ENCODE measurements around the gene SLC9A8.

SLC9A8 gene

DNA sequence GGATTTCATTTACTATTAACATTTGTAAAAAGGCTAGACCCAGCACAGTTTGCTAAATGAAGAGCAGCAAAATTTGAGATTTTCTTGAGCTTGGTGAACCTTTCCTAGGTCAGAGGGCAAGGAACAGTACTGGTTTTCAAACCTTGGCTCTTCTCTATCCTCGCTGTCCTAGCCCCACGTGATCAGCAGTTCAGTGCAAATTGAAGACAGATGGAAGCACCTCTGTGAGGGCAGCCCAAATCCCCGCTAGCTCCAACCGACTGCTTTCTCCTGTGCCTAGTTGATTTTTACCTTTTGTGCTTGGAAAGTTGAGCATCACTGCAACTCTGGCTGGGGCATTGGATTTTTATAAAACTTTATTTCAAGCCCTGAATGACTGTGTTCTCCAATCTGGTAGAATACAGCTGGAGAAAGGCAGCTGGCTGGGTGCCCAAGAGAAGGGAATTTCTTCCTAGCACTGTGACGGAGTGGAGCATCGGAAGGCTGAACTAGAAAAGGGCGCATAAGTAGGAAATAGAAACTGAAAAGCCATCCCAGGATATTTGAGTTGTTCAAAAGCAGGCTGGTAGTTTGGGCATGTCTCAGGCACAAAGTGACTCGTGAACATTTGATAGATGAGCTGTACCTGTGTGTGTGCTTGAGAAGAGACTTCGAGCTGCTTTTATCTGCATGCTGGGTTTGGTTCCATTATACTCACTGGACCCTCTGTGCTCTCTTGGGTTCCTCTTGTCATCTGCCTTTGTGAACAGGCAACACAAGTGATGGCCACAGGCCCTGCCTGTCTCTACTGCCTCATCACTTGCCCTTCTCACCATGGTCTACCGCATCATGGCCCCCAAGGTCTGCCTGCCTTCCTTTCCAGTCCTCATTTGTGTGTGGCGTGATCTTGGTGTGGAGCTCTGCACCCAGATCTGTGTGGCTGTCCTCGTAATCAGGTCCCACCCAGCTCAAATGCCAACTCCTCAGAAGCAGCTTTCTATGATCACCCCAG, 125.8 kb downstream of the SLC9A8 start:
- no peak overlapping the region for H3K4me3 ChIP-seq (replicated peaks in 1 of 2; ENCODE audit: low read depth in 2 of 2, low read length in 2 of 2)
- DNase-seq (ENCODE audit: low read depth in 2 of 2), result peak; percentile 72 to 85
- TF ChIP-seq, protein P1, sequence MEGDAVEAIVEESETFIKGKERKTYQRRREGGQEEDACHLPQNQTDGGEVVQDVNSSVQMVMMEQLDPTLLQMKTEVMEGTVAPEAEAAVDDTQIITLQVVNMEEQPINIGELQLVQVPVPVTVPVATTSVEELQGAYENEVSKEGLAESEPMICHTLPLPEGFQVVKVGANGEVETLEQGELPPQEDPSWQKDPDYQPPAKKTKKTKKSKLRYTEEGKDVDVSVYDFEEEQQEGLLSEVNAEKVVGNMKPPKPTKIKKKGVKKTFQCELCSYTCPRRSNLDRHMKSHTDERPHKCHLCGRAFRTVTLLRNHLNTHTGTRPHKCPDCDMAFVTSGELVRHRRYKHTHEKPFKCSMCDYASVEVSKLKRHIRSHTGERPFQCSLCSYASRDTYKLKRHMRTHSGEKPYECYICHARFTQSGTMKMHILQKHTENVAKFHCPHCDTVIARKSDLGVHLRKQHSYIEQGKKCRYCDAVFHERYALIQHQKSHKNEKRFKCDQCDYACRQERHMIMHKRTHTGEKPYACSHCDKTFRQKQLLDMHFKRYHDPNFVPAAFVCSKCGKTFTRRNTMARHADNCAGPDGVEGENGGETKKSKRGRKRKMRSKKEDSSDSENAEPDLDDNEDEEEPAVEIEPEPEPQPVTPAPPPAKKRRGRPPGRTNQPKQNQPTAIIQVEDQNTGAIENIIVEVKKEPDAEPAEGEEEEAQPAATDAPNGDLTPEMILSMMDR (IDR thresholded peaks at IDR 0.05; ENCODE audit: low read depth, low read length), result no peak

DNA sequence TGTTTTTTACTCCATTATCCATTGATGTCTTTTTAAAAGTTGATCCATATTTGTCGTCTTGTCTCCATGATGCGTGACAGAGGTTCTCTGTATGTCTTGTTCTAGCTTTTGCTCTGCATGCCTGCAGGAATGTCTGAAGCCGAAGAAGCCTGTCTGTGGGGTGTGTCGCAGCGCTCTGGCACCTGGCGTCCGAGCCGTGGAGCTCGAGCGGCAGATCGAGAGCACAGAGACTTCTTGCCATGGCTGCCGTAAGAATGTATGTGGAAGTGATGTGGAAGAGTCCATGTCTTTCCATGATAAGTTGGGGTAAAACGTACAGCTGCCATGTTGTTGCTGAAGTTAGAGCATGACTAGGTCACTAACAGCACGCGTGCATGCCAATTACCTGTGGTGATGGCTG, 128.8 kb downstream of the SLC9A8 start:
- DNase-seq (ENCODE audit: low read depth in 2 of 2), result no peak
- TF ChIP-seq, protein P1 (IDR thresholded peaks at IDR 0.05; ENCODE audit: low read depth, low read length), result no peak
- no peak overlapping the region for H3K4me3 ChIP-seq (replicated peaks in 1 of 2; ENCODE audit: low read depth in 2 of 2, low read length in 2 of 2)

Measured in cardiac fibroblast (primary cell).